HK-2 (cell line): Measurements from ENCODE around the gene BMPR1A.

Experiments
- DNase-seq: peaks from one replicate; pipeline ENCODE4 v3.0.0-alpha.2; 2018; ENCODE audit not compliant: unreplicated experiment

Gene BMPR1A

GRCh38 chr10:86765548-86765947 lies 9.1 kb downstream of the BMPR1A start:
- no peak for DNase-seq

- DNase-seq: no peak
These were observed 12.1 kb downstream of the BMPR1A start for GRCh38 chr10:86768412-86769062.

GRCh38 chr10:86769991-86770390 lies 13.6 kb downstream of the BMPR1A start:
- no peak for DNase-seq

- no peak for DNase-seq
These were observed 14.1 kb downstream of the BMPR1A start for GRCh38 chr10:86770412-86770960.

GRCh38 chr10:86773498-86773897 lies 17.1 kb downstream of the BMPR1A start:
- no peak for DNase-seq

DNA sequence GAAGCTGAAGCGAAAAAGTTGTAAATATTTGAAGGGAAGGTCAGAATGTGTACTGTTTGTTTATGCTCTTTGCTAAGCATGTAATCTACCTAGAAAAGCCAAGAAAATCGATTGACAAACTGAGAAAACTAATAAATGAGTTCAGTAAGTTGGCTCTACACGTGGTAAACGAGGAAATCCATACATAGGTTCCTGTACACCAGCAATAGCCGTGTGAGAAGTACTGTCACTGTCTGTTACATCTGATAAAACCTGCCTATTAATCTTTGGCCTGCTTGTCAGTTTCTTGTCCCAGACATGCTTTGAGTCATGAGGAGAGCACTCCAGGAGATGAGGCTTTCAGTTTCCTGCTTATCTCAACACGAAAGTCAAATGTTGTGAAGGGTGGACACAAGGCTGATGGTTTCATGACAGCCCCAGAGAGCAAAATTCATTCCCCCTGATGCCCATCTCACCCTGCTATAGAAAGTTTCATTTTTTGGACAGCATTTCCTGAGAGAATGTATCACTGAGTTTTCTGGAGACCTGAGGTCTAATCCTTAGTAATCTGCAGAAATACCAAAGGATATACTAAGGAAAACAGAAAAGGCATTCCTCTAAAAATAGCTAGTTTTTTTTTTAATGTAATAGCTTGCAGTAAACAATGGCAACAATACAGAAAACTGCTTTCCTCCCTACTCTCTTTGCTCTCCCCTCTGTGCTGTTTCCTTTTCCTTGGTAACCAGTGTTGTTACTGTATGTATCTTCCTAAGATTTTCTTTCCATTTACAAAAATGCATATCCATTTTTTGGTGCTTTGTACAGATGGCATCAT lies 18.8 kb downstream of the BMPR1A start:
- no peak for DNase-seq

- no peak for DNase-seq
These were observed 19.4 kb downstream of the BMPR1A start for GRCh38 chr10:86775870-86776180.

DNA sequence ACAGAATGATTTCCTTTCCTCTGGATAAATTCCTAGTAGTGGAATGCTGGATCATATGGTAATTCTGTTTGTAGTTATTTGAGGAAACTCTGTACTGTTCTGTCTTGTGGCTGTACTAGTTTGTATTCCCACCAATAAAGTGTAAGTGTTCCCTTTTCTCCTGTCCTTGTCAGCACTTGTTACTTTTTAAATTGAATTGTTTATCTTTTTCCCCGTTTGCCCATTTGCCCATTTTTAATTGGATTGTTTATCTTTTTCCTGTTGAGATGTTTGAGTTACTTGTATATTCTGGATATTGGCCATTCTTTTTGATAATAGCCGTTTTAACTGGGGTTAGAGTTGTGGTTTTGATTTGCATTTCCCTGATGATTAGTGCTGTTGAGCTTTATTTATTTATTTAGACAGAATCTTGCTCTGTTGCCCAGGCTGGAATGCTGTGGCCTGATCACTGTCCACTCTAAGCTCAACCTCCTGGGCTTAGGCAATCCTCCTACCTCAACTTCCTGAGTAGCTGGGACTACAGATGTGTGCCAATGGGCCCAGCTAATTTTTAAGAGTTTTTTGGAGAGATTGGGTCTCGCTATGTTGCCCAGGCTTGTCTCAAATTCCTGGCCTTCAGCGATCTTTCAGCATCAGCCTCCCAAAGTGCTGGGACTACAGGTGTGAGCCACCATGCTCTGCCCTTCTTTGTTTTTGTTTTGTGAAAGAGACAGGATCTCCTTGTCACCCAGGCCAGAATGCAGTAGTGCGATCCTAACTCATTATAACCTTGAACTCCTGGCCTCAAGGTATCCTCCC lies 23.0 kb downstream of the BMPR1A start:
- no peak for DNase-seq

DNA sequence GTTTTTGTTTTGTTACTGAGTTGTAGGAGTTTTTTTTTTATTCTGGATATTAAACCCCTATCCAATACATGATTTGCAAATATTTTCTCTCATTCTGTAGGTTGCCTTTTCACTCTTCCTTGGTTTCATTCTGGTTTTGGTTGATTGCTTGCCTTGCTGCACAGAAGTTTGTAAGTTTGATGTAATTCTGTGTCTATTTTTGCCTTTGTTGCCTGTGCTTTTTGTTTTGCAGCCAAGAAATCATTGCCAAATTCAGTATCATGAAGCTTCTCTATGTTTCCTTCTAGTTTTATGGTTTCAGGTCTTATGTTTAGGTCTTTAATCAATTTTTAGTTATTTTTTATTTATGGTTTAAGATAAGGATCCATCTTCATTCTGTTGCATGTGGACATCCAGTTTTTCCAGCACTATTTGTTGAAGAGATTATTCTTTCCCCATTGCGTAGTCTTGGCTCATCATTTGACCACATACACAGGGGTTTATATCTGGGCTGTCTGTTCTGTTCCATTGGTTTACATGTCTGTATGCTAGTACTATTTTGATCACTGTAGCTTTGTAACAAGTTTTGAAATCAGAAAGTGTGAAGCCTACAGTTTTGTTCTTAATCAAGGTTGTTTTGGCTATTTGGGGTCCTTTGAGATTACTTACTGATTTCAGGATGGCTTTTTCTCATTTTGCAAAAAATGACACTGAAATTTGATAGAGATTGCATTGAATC lies 26.4 kb downstream of the BMPR1A start:
- DNase-seq: no peak

DNA sequence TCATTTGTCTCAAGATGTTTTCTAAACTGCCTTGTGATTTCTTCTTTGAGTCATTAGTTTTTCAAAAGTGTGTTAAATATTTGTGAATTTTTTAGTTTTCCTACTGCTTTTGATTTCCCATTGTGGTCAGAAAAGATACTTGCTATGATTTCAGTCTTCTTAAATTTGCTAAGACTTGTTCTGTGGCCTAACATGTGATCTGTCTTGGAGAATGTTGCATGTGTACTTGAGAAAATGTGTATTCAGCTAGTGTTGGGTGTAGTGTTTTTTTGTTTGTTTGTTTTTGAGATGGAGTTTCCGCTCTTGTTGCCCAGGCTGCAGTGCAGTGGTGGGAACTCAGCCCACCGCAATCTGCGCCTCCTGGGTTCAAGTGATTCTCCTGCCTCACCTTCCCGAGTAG lies 28.6 kb downstream of the BMPR1A start:
- DNase-seq: no peak

GRCh38 chr10:86785968-86786367 lies 29.5 kb downstream of the BMPR1A start:
- no peak for DNase-seq

GRCh38 chr10:86786368-86786767 lies 29.9 kb downstream of the BMPR1A start:
- DNase-seq: no peak

GRCh38 chr10:86790394-86790793 lies 34.0 kb downstream of the BMPR1A start:
- DNase-seq: no peak

- DNase-seq: no peak
These were observed 36.2 kb downstream of the BMPR1A start for GRCh38 chr10:86792461-86793167.

GRCh38 chr10:86793696-86794095 lies 37.3 kb downstream of the BMPR1A start:
- no peak for DNase-seq

- no peak for DNase-seq
These were observed 38.9 kb downstream of the BMPR1A start for GRCh38 chr10:86795353-86795752.

DNA sequence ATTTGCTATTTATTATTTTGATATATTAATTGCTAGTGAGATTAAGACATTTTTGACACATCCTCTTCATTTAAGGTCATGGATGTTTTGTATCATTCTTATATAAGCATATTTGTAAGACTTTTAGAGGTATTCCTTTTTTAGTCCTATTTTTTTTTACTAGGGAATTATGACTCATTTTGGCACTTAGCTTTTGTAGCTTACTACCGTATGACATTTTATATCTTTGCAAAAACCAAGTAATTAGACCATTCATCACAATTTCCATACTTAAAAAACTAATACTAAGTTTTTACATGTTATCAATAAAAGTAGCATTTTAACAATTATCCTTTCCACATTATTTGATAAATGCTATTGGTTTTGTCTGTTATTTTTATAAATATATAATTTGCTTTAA lies 41.6 kb downstream of the BMPR1A start:
- no peak for DNase-seq

- no peak for DNase-seq
These were observed 42.2 kb downstream of the BMPR1A start for GRCh38 chr10:86798611-86799010.

DNA sequence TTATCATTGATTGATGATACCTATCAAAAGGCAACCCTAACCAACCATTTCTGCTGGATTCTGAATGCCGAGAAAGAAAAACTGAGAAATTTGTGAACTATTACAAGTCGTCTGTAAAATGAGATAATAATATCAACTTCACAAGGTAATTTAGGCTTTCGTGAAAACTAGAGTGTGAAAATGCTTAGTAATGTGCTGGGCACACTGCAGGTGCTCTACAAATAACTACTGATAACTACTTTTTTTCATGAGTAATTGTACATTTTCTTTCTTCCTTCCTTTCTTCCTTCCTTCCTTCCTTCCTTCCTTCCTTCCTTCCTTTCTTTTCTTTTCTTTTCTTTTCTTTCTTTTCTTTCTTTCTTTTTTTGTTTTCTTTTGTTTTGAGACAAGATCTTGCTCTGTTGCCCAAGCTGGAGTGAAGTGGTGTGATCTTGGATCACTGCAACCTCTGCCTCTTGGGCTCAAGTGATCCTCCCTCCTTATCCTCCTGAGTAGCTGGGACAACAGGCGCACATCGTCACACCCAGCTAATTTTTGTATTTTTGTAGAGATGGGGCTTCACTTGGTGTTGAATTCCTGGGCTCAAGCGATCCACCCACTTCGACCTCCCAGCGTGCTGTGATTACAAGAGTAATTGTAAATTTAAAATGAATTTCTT lies 42.9 kb downstream of the BMPR1A start:
- no peak for DNase-seq

GRCh38 chr10:86801995-86802394 lies 45.6 kb downstream of the BMPR1A start:
- DNase-seq: no peak
